ENCODE results near the gene NFIA.

NFIA gene

GRCh38 chr1:61149010-61149860 lies 66.9 kb downstream of the NFIA start:
- DNase-seq (ENCODE audit: low read depth, low spot score) = no peak
- in situ Hi-C loops (cut with HindIII; ENCODE audit: low sequenced_read_pairs) = no loop called here
- TF ChIP-seq CTCF (IDR thresholded peaks at IDR 0.05; ENCODE audit: low read depth, low read length) = no peak
- no peak overlapping the region for H3K4me3 ChIP-seq (ENCODE audit: low read depth, low read length)

- in situ Hi-C loops (cut with HindIII; ENCODE audit: low sequenced_read_pairs) = no loop called here
- no peak for DNase-seq (ENCODE audit: low read depth, low spot score)
- no peak overlapping the region for H3K4me3 ChIP-seq (ENCODE audit: low read depth, low read length)
- no peak for TF ChIP-seq CTCF (IDR thresholded peaks at IDR 0.05; ENCODE audit: low read depth, low read length)
Measured at GRCh38 chr1:61151565-61151964, 69.2 kb downstream of the NFIA start.

- DNase-seq (ENCODE audit: low read depth, low spot score) = no peak
- TF ChIP-seq CTCF (IDR thresholded peaks at IDR 0.05; ENCODE audit: low read depth, low read length) = no peak
- H3K4me3 ChIP-seq (ENCODE audit: low read depth, low read length) = no peak overlapping the region
- in situ Hi-C loops (cut with HindIII; ENCODE audit: low sequenced_read_pairs) = no loop called here
Measured at GRCh38 chr1:61152066-61152465, 69.7 kb downstream of the NFIA start.

GRCh38 chr1:61152469-61153105 lies 70.2 kb downstream of the NFIA start:
- no peak for DNase-seq (ENCODE audit: low read depth, low spot score)
- in situ Hi-C loops (cut with HindIII; ENCODE audit: low sequenced_read_pairs) = no loop called here
- H3K4me3 ChIP-seq (ENCODE audit: low read depth, low read length) = no peak overlapping the region
- no peak for TF ChIP-seq CTCF (IDR thresholded peaks at IDR 0.05; ENCODE audit: low read depth, low read length)

GRCh38 chr1:61156576-61157467 lies 74.5 kb downstream of the NFIA start:
- no peak for DNase-seq (ENCODE audit: low read depth, low spot score)
- in situ Hi-C loops (cut with HindIII; ENCODE audit: low sequenced_read_pairs) = no loop called here
- no peak for TF ChIP-seq CTCF (IDR thresholded peaks at IDR 0.05; ENCODE audit: low read depth, low read length)
- no peak overlapping the region for H3K4me3 ChIP-seq (ENCODE audit: low read depth, low read length)

GRCh38 chr1:61157468-61157987 lies 75.2 kb downstream of the NFIA start:
- H3K4me3 ChIP-seq (ENCODE audit: low read depth, low read length) = no peak overlapping the region
- no peak for TF ChIP-seq CTCF (IDR thresholded peaks at IDR 0.05; ENCODE audit: low read depth, low read length)
- DNase-seq (ENCODE audit: low read depth, low spot score) = peak; percentile 91
- in situ Hi-C loops (cut with HindIII; ENCODE audit: low sequenced_read_pairs) = no loop called here

Data from astrocyte of the spinal cord (primary cell).